ENCODE data around the gene ERVFRD-1. TPM values are rescaled to one million over a fixed set of nuclear protein-coding genes. Genes with fewer than 3 reads are reported as not detected.

ERVFRD-1 gene
- total RNA-seq, 4 donors from 2014 or later, result 0.12 to 0.27 TPM; not detected in 2

DNA sequence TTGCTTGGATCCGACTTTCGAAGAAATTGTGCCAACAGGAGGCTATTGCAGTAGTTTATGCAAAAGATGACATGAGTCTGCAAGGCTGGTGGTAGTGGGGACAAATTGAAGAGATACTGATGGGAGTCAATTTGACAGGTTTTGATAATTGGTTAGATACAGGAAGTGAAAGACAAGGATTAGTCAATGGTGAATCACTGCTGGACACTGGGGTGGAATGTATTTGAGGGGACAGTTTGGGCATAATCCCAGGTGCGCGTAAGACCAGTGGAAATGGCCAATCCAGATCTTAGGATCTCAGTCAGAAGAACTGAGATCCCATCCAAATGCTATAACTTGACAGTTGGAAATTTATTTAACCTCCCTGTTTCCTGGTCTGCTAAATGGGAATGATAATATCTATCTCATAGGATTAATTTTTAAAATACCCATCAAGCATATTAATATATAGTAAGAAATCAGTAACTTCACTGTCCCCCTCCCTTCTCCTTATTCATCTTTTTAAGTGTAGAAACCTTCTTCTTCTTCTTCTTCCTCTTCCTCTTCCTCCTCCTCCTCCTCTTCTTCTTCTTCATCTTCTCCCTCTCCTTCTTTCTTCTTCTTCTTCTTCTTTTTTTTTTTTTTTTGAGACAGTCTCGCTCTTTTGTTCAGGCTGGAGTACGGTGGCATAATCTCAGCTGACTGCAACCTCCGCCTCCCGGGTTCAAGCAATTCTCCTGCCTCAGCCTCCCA lies 30.9 kb upstream of the ERVFRD-1 start:
- 90 to 94% methylated on average over 4 to 5 of the region's 8 CpGs for whole genome bisulfite sequencing, 2 donors (ENCODE audit: low coverage in 1 of 2)
- no peaks in the 10 kb centered on the region for H3K36me3 ChIP-seq
- no peak overlapping the region for H3K4me3 ChIP-seq
- no peak overlapping the region for H3K27ac ChIP-seq
- TF ChIP-seq, protein P1, sequence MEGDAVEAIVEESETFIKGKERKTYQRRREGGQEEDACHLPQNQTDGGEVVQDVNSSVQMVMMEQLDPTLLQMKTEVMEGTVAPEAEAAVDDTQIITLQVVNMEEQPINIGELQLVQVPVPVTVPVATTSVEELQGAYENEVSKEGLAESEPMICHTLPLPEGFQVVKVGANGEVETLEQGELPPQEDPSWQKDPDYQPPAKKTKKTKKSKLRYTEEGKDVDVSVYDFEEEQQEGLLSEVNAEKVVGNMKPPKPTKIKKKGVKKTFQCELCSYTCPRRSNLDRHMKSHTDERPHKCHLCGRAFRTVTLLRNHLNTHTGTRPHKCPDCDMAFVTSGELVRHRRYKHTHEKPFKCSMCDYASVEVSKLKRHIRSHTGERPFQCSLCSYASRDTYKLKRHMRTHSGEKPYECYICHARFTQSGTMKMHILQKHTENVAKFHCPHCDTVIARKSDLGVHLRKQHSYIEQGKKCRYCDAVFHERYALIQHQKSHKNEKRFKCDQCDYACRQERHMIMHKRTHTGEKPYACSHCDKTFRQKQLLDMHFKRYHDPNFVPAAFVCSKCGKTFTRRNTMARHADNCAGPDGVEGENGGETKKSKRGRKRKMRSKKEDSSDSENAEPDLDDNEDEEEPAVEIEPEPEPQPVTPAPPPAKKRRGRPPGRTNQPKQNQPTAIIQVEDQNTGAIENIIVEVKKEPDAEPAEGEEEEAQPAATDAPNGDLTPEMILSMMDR (IDR thresholded peaks at IDR 0.05), result no peak
- no peak for TF ChIP-seq EP300 (IDR thresholded peaks at IDR 0.05)
- no peak for TF ChIP-seq POLR2A (IDR thresholded peaks at IDR 0.05)
- no peak for TF ChIP-seq POLR2AphosphoS5 (IDR thresholded peaks at IDR 0.05)
- ATAC-seq, result no peak
- no peaks in the 10 kb centered on the region for H3K27me3 ChIP-seq
- H3K9me3 ChIP-seq, result no peaks in the 10 kb centered on the region
- H3K4me1 ChIP-seq, result no peaks in the 10 kb centered on the region

DNA sequence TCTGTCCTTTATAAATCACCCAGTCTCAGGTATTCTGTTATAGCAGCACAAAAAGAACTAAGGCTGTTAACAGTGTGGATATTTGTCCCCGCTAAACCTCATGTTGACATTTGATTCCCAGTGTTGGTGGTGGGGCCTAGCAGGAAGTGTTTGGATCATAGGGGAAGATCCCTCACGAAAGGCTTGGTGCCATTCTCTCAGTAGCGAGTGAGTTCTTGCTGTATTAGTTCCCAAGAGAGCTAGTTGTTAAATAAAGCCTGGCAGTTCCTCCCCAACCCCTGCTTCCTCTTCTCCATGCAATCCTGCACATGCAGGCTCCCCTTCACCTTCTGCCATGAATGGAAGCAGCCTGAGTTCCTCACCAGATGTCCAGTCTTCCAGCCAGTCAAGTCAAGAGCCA lies 29.8 kb upstream of the ERVFRD-1 start:
- 100% methylated on average over 3 of the region's 3 CpGs; no CpG with 5 or more reads in 1 of the 2 donors for WGBS, 2 donors (ENCODE audit: low coverage in 1 of 2)
- Histone ChIP-seq H3K9me3 (no peaks in the 10 kb centered on the region), H3K27ac (no peak overlapping the region), H3K27me3 (no peaks in the 10 kb centered on the region), H3K4me3 (no peak overlapping the region), H3K36me3 (no peaks in the 10 kb centered on the region), H3K4me1 (no peaks in the 10 kb centered on the region)
- ATAC-seq, result no peak
- TF ChIP-seq EP300 (IDR thresholded peaks at IDR 0.05) (no peak), POLR2AphosphoS5 (IDR thresholded peaks at IDR 0.05) (no peak)
- TF ChIP-seq, protein P1 (IDR thresholded peaks at IDR 0.05), result no peak

DNA sequence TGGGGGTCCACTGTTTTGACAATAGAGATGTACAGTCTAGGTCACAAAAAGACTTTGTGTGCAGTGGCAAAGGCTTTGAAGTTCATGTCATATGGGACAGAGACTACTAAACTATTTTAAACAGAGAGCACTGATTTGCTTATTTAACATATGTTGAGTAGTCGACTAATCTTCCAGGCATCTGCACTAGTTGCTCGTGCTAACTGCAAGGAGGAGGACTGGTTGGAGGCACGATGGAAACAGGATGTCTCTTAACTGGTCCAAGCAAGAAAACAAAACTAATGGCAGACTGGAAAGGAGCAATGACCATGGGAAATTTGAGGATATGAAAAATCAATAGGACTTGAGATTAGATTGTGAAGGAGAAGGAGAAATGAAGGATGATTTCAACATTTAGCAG lies 28.5 kb upstream of the ERVFRD-1 start:
- TF ChIP-seq POLR2A (IDR thresholded peaks at IDR 0.05), result no peak
- TF ChIP-seq, protein P1 (IDR thresholded peaks at IDR 0.05), result no peak
- TF ChIP-seq EP300 (IDR thresholded peaks at IDR 0.05), result no peak
- TF ChIP-seq POLR2AphosphoS5 (IDR thresholded peaks at IDR 0.05), result no peak
- no peaks in the 10 kb centered on the region for H3K27me3 ChIP-seq
- WGBS, 2 donors (ENCODE audit: low coverage in 1 of 2), result 61 to 81% methylated on average over 3 of the region's 3 CpGs
- no peak overlapping the region for H3K4me3 ChIP-seq
- no peak overlapping the region for H3K27ac ChIP-seq
- H3K9me3 ChIP-seq, result no peaks in the 10 kb centered on the region
- H3K36me3 ChIP-seq, result peaks cover 0 to 12% of the 10 kb centered on the region in 2 donors
- no peaks in the 10 kb centered on the region for H3K4me1 ChIP-seq
- no peak for ATAC-seq

DNA sequence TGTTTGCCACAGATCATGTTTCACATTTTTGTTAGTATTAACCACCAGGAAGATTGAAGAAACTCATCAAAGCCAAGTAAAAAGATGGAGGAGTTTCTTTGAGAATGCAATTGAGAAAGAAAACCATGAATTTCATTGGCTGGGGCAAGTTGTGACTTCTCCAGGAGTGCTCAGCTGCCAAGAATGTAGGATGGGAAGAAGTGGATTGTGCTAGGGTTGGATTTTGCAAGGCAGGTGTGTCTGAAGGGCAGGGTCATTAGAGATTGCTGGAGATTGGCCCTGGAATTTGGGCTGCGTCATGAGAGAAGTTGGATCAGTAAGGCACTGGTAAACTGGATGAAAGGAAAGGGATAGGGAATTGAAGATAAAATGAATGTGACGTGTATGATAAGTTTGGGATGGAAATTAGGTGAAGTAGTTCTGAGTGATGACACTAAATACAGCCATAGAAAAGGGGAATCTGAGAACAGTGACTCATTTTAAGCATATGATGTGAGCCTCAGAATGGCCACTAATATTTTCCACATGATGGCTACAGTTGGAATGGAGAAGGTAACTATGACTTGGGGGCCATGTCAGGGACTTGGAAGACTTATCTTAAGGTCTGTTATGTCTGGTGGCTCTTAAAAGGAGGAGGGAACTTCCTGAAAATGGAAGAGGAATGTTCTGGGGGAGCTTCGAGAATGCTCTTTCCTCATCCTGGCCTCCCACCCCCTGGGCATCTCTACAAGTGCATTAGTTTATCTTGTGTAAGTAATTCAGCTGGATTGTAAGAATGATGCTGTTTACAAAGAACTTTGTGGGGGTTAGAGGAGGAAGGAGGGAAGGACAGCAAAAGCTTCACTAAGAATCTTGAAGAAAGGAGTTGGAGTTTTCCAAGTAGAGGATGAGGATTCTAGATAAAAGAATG lies 27.8 kb upstream of the ERVFRD-1 start:
- ATAC-seq, result no peak
- H3K27me3 ChIP-seq, result no peaks in the 10 kb centered on the region
- WGBS, 2 donors (ENCODE audit: low coverage in 1 of 2), result 83 to 87% methylated on average over 2 to 3 of the region's 3 CpGs
- no peak overlapping the region for H3K4me3 ChIP-seq
- no peak overlapping the region for H3K27ac ChIP-seq
- H3K9me3 ChIP-seq, result no peaks in the 10 kb centered on the region
- peaks cover 0 to 19% of the 10 kb centered on the region in 2 donors for H3K36me3 ChIP-seq
- H3K4me1 ChIP-seq, result no peaks in the 10 kb centered on the region
- TF ChIP-seq, protein P1 (IDR thresholded peaks at IDR 0.05), result no peak
- TF ChIP-seq POLR2AphosphoS5 (IDR thresholded peaks at IDR 0.05), result no peak
- no peak for TF ChIP-seq POLR2A (IDR thresholded peaks at IDR 0.05)
- TF ChIP-seq EP300 (IDR thresholded peaks at IDR 0.05), result no peak
